ENCODE measurements around the gene ACP6.

ACP6 gene

GRCh38 chr1:147651466-147651865 is 18.9 kb downstream of the ACP6 start:
- no peak for DNase-seq (ENCODE audit: low spot score)

GRCh38 chr1:147648933-147649332 is 21.4 kb downstream of the ACP6 start:
- no peak for DNase-seq (ENCODE audit: low spot score)

GRCh38 chr1:147647796-147648633 is 22.3 kb downstream of the ACP6 start:
- no peak for DNase-seq (ENCODE audit: low spot score)

- no peak for DNase-seq (ENCODE audit: low spot score)
These were observed 26.4 kb downstream of the ACP6 start for GRCh38 chr1:147643974-147644373.

GRCh38 chr1:147641695-147642592 is 28.4 kb downstream of the ACP6 start:
- peak; percentile 65 for DNase-seq (ENCODE audit: low spot score)

- DNase-seq (ENCODE audit: low spot score) = no peak
These were observed 29.0 kb downstream of the ACP6 start for GRCh38 chr1:147641291-147641690.

GRCh38 chr1:147640553-147641165 is 29.7 kb downstream of the ACP6 start:
- peak; percentile 83 for DNase-seq (ENCODE audit: low spot score)

GRCh38 chr1:147636314-147636713 is 34.0 kb downstream of the ACP6 start:
- DNase-seq (ENCODE audit: low spot score) = no peak

- no peak for DNase-seq (ENCODE audit: low spot score)
These were observed 35.0 kb downstream of the ACP6 start for GRCh38 chr1:147635342-147635741.

- no peak for DNase-seq (ENCODE audit: low spot score)
These were observed 35.7 kb downstream of the ACP6 start for GRCh38 chr1:147634645-147635044.

- no peak for DNase-seq (ENCODE audit: low spot score)
These were observed 36.6 kb downstream of the ACP6 start for GRCh38 chr1:147633759-147634158.

- DNase-seq (ENCODE audit: low spot score) = no peak
These were observed 38.5 kb downstream of the ACP6 start for GRCh38 chr1:147631839-147632238.

GRCh38 chr1:147630447-147630846 is 39.9 kb downstream of the ACP6 start:
- no peak for DNase-seq (ENCODE audit: low spot score)

- no peak for DNase-seq (ENCODE audit: low spot score)
These were observed 40.3 kb downstream of the ACP6 start for GRCh38 chr1:147630022-147630421.

- DNase-seq (ENCODE audit: low spot score) = no peak
These were observed 41.9 kb downstream of the ACP6 start for GRCh38 chr1:147628441-147628840.

- DNase-seq (ENCODE audit: low spot score) = peak; percentile 57
These were observed 42.8 kb downstream of the ACP6 start for GRCh38 chr1:147627435-147628110.

- DNase-seq (ENCODE audit: low spot score) = no peak
These were observed 43.6 kb downstream of the ACP6 start for GRCh38 chr1:147626739-147627138.

GRCh38 chr1:147626291-147626690 is 44.0 kb downstream of the ACP6 start:
- DNase-seq (ENCODE audit: low spot score) = no peak

GRCh38 chr1:147625362-147625995 is 44.8 kb downstream of the ACP6 start:
- DNase-seq (ENCODE audit: low spot score) = no peak

- no peak for DNase-seq (ENCODE audit: low spot score)
These were observed 45.8 kb downstream of the ACP6 start for GRCh38 chr1:147624529-147624928.

GRCh38 chr1:147624011-147624410 is 46.3 kb downstream of the ACP6 start:
- no peak for DNase-seq (ENCODE audit: low spot score)

Data from SK-N-DZ (cell line).